ENCODE results near the gene MSANTD4.

Gene MSANTD4

DNA sequence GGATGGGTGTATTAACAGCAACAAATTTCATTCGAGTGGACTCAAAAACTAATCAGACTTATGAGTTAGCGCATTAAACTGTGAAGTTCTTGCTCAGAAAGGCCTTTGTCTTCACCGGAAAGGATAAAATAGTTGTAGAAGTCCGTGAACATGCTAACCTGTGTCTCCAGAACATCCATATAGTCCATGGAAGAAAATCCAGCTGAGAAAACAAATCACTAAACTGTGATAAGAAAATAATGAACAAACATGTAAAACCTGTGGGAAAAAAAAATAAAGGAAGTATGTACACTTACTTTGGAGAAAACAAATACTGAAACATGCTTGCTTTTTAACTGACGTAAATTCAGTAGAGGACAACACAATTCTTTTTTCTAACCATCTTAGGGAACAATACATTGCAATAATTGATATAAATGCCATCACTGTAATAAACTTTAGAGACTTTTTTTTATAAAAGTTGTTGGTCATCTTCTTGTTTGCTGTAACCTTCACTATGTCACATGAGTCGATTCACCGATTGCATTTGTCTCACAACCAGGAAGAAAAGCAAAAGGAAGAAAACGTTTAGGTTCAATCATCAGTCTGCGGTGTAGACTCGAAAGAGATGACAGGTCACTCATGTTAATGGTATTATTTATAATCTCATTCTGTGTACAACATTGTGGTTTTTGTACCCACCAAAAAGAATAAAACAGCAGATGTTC, 41.9 kb downstream of the MSANTD4 start:
- no peak overlapping the region for H3K4me3 ChIP-seq (ENCODE audit: low read depth, low read length)
- no peak for TF ChIP-seq CTCF (IDR thresholded peaks at IDR 0.05; ENCODE audit: low read depth, low read length)

- H3K4me3 ChIP-seq (ENCODE audit: low read depth, low read length): no peak overlapping the region
- no peak for TF ChIP-seq CTCF (IDR thresholded peaks at IDR 0.05; ENCODE audit: low read depth, low read length)
Measured at GRCh38 chr11:105975128-105975527, 46.9 kb downstream of the MSANTD4 start.

GRCh38 chr11:105969756-105970155, 52.3 kb downstream of the MSANTD4 start:
- H3K4me3 ChIP-seq (ENCODE audit: low read depth, low read length): no peak overlapping the region
- TF ChIP-seq CTCF (IDR thresholded peaks at IDR 0.05; ENCODE audit: low read depth, low read length): no peak

DNA sequence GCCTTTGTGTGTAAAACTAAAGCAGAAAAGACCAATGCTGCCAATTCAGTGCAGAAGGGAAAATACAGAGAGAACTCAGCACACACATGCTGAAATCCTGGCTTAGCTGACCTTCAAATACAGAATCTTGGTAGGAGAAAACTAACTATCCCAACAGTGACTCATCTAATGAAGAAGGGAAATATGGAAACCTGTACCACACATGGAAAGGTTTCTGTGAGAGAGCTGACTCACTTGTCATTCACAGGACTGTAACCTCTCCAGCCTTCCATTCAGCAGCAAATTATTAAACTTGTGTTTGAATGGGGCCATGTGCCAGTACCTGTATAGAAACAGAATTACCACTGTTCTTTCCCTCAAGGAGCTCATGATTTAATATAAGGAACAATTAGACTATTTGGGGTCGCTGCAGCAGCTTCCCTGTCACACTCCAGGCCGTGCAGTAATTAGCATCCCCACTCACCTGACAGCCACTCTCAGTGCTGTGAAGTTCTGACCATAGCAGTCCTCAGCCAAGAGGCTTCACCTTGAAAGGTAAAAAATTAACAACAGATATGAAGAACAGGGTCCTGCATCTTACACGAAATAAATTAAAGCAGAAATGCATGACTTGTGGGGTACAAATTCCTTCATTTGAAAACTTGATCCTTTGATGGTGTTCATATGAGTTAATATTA, 53.9 kb downstream of the MSANTD4 start:
- no peak overlapping the region for H3K4me3 ChIP-seq (ENCODE audit: low read depth, low read length)
- no peak for TF ChIP-seq CTCF (IDR thresholded peaks at IDR 0.05; ENCODE audit: low read depth, low read length)

DNA sequence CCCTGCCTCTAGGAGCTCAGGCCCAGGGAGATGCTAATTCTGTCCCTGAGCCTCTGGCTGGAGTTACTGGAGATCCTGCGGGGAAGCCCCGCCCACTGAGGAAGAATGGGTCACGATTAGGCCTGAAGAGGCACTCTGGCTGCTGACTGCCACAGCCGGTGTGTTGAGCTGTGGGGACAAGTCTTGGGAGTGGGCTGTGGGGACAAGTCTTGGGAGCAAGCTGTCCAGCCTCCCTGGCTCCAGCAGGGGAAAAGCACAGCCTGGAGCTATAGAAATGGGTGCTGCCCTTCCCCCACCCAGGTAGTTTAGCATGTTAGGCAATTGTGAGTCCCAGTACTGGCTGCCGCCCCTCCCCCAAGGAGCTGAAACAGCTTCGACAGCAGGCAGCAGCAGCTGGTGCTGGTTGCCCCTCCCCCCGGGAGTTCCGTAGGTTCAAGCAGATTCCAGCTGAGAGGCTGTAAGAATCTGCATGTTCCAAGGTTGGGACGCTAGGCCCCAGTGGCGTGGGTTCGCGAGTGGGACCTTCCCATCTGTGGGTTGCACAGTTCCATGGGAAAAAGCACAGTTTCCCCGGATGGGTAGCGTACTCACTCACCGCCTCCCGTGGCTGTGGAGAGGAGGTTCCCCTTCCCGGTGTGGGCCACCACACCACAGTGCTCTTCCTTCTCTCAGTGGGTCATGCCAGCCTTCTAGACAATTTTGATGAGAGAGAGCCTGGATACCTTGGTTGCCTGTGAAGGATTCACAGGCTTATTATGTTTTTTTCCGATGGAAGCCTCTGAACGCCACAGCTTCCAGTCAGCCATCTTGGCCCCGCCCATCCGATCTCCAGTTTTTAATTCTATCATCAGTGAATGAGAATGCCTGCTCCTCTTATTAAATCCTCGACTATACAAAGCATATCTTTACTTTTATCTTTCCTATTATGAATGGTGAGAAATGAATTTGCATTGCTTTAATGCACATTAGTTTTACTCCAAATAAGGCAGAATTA, 61.5 kb downstream of the MSANTD4 start:
- no peak for TF ChIP-seq CTCF (IDR thresholded peaks at IDR 0.05; ENCODE audit: low read depth, low read length)
- no peak overlapping the region for H3K4me3 ChIP-seq (ENCODE audit: low read depth, low read length)

Data from WI38 (cell line).